HG02981 (cell line): ENCODE results near the gene CLEC4D.
"Not testable (repeated sequence)": the region's sequence is repeated elsewhere in the genome, so short reads cannot be mapped to it uniquely, and the experiment has no call there.

Experiments
- ATAC-seq: cut with Tn5 transposase; IDR thresholded peaks from one replicate; pipeline ENCODE4 v1.9.1; 2021; ENCODE audit warnings: mild to moderate bottlenecking, moderate library complexity; ENCODE audit not compliant: unreplicated experiment

Gene CLEC4D

DNA sequence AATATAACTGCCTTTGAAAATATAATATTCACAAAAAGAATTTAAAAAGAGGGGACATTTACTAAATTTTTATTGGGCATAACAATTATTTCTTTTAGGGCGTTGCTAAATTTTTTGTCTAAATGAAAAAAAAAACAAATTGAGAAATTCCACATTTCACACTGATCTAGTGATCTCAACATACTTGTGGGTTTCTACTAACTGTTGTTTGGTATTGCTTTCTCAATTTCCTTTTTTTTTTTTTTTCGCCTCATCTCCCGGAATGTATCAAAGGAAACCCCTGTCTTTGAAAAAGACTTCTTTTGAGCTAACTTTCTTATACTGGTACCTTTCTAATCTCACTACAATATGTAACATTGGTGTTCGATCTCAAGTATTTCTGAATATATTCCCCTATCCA, at the start of gene CLEC4D:
Gene CLEC4D, plus strand, starts transcription at position 248 of the 400 bp plus-strand sequence. CDS start 230 bp downstream, outside the sequence.
- ATAC-seq: no peak

DNA sequence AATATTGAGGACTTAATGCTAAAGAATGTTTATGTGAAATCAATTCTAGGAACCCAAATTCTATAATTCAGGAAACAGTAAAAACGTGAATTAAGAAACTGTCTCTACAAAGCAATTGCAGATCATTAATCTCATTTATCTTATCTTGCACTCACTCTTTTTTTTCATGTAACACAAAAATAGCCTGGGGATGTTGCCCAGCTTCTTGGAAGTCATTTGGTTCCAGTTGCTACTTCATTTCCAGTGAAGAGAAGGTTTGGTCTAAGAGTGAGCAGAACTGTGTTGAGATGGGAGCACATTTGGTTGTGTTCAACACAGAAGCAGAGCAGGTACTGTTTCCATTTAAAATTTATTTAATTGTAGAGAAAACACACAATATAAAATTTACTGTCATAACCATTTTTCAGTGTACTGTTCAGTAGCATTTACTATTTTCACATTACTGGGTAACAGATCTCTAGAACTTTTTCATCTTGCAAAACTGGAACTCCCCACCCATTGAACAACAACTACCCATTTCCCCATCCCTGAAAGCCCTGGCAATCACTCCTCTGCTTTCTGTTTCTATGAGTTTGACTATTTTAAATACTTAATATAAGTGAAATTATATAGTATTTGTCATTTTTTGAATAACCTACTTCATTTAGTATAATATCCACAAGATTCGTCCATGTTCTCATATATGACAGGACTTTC, 47.9 kb upstream of the CLEC4D start:
- no peak for ATAC-seq

DNA sequence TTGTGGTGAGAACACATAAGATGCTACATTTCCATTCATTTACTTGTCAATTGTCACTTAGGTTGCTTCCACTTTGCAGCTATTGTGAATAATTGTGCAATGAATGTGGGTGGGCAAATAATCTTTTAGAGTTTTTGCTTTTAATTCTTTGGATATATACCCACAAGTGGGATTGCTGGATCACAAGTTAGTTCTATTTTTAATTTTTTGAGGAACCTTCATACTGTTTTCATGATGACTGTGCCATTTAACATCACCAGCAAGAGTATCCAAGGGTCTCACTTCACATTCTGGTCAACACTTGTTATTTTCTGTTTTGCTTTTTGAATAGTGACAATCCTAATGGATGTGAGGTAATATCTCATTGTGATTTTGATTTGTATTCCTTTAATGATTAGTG, 47.1 kb upstream of the CLEC4D start:
- no peak for ATAC-seq

DNA sequence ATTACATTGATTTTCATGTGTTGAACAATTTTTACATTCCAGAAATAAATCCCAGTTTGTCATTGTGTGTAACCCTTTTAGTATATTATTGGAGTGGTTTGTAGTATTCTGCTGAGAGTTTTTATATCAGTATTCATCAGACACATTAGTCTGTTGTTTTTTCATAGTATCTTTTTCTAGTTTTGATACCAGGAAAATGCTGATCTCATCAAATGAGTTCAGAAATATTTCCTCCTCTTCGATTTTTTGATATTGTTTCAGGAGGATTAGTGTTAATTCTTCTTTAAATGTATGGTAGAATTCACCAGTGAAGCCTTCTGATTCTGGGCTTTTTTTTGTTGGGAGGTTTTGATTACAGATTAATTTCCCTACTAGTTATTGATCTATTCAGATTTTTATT, 42.2 kb upstream of the CLEC4D start:
- no peak for ATAC-seq

DNA sequence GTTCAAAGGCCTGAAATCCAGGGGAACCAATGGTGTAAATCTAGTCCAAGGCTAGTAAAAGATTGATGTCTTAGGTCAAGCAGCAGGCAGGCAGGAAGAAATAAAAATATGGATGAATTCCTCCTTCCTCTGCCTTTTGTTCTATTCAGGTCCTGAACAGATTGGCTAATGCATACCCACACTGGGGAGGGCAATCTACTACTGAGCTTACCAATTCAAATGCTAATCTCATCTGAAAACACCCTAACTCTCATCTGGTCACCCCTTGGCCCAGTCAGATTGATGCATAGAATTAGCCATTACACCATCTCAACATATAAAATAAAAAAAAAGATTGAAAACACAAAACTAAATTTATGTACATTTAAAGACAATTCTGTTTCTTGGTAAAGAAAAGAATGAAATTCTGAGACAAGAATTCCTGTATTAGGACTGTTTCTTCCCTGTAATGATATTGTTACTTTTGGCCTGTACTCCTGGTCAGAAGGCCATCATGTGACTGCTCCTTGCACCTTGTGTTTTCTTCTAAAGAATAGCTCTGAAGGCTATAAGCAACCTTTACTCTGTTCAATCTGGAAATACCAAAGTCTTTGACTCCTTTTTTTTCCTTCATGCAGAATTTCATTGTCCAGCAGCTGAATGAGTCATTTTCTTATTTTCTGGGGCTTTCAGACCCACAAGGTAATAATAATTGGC, 37.6 kb upstream of the CLEC4D start:
- ATAC-seq: no peak

DNA sequence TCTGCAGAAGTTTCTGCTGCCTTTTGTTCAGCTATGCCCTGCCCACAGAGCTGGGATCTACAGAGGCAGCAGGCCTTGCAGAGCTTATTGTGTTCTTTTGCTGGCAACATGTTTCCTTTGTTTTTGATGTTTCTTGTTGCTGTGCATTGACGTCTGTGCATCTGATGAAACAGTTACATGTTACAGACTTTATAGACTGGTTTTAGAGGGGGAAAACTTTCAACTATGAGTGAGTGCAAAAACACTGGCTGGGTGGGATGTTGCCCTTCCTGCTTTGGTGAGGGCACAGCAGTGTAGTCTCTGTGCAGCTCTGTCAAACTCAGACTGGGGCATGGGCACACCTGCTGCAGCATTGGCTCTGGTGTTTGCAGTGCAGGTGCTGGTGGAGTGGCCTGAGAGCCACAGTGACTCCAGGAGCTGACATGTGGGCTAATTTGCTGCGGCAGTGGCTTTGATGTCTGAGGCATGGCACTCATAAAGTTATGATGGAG, 30.7 kb upstream of the CLEC4D start:
- ATAC-seq: no peak

DNA sequence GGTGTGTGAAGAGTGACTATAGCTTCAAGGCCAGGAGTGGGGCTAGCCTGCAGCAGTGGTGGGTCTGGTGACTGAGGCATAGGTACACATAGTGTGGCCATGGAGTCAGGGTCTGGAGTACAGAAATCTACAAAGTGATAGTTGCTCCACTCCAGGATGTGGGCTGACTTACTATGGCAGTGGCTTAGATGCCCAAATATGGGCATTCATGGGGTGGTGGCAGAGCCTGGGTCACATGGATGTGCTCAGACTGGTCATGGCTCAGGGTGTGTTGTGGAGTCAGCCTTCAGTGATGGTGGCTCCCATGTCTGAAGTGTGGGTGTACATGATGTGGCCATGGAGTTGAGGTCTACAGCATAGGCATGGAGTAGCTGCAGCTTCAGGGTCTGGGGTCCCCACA, 30.2 kb upstream of the CLEC4D start:
- ATAC-seq: no peak

DNA sequence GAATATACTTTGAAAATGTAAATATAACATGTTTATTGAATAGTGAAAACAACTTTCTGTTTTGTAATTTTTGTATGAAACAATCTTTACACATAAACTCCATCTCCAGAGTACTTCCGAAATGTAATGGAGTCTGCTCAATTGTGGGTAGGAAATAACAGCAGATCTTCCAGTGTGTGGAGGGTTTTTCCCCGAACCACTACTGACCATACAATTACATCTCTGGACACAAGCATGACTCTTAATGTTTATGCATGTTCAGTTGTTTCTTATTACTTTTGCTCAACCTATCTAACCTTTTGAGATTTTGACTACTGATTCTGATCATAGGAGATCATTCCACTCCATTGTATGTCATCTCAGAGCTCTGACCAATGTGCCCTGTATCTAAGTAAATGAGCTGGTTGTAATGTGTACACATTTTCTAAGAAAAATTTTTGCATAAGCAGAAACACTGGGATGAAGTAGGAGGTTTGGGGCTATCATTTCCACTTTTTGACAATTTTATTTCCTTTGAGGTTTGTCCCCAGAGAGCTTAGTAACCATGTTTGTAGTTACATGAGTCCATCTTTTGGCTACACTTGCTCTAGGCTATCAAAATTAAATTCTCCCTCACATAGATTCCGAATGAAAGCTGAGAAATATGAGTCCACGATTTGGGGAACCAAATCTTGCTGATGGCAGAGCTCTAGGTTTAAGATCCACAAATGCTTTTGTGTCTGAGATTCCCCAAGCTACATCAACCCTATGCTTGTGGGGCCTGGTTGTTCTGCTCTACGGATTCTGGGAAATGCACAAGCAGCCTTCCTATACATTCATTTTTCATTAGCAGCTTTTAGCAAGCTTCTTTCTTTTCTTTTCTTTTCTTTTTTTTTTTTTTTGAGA, 21.4 kb upstream of the CLEC4D start:
- no peak for ATAC-seq

DNA sequence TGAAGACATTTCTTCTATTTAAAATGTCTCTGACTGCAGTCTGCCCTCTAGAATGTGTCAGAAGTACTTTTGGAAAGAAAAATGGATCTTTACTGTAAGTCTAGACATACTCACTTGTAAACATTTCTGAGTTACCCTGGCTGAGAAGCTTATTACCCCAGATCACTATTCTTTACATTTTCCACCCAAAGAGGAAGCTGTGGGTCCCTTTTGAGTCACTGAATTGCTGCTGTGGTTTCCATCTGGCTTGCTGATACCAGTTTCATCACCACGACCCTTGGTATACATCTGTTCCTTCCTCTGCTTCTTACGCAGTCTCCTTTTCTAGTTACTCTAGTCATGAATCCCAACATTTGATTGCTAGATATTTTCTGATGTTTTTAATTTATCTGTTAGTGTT, 20.2 kb upstream of the CLEC4D start:
- peak; percentile 98 for ATAC-seq

DNA sequence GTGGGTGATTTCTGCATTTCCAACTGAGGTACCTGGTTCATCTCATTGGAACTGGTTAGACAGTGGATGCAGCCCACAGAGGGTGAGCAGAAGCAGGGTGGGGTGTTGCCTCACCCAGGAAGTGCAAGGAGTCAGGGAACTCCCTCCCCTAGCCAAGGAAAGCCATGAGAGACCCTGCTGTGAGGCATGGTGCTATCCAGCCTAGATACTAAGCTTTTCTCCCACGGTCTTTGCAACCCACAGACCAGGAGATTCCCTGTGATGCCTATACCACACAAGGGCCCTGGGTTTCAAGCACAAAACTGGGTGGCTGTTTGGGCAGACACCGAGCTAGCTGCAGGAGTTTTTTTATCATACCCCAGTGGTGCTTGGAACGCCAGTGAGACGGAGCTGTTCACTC, 17.6 kb upstream of the CLEC4D start:
- ATAC-seq: not testable (repeated sequence)

DNA sequence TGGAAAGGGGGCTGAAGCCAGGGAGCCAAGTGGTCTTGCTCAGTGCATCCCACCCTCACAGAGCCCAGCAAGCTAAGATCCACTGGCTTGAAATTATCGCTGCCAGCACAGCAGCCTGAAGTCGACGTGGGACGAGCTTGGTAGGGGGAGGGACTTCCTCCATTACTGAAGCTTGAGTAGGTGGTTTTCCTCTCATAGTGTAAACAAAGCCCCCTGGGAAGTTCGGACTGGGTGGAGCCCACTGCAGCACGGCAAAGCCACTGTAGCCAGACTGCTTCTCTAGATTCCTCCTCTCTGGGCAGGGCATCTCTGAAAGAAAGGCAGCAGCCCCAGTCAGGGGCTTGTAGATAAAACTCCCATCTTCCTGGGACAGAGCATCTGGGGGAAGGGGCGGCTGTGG, 17.2 kb upstream of the CLEC4D start:
- not testable (repeated sequence) for ATAC-seq

DNA sequence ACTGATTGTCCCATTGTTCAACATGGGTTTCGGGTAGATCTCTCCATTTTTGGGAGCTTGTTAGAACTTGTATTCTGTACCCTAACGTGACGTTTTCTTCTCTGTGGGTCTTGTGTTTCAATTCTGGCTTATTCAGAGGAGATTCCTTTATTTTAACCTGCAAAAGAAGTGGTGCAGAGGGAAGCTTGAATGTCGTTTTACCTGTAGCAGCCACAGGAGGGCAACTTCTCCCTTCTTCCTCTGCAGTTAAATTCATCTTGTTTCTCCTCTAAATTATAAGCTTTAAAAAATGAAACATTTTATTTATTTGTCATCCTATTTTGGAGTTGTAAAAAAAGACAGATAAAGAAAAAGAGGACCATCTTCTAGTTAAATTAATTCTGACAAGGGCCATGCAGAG, 13.7 kb upstream of the CLEC4D start:
- no peak for ATAC-seq

DNA sequence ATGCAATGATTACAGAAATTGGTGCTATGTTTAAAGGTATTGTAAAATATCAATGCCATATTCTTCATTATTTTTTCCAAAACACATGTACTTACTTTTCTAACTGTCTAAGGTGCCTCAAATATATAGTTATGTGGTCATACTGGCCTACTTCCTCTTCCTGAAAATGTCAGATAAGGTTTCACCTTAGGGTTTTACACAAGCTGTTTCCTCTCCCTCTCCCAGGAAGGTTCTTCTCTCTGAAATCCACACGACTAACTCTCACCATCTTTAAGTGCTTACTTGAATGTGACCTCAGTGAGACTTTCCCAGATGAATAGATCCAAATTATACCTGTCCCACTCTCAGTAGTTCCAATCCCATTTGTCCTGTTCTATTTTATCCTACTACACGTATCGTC, 11.6 kb upstream of the CLEC4D start:
- ATAC-seq: no peak

DNA sequence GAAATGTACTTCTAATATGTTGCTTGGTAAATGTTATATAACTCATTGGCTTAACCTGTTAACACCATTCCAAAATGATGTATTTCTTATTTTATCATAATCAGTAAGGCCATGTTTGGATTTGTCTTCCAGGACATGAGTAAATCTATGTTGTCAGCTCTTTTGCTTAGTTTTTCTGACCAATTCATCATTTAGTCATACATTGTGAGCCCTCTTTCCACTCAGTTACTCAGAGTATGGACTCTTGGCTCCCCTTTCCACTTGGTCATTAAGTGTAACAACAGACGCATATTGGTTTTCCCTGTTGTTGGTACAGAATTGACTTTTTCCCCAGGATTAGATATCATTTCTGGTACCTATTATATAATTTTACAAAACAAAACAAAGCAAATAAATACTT, 9.0 kb upstream of the CLEC4D start:
- no peak for ATAC-seq

DNA sequence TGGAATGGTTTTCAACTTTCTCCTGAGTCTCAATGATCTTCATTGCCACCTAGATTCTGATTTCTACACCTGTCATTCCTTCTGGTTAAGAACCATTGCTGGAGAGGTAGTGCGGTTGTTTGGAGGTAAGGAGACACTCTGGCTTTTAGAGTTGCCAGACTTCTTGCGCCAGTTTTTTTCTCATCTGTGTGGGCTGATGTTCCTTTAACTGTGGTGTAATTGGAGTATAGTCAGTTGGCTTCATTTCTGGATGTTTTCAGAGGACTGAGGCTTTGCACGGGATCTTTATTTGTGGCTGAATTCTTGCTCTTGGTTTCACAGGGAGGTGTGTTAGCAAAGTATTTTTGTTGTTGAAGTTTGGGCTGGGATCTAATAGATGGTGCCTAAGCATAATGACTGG, 5.7 kb upstream of the CLEC4D start:
- ATAC-seq: no peak

DNA sequence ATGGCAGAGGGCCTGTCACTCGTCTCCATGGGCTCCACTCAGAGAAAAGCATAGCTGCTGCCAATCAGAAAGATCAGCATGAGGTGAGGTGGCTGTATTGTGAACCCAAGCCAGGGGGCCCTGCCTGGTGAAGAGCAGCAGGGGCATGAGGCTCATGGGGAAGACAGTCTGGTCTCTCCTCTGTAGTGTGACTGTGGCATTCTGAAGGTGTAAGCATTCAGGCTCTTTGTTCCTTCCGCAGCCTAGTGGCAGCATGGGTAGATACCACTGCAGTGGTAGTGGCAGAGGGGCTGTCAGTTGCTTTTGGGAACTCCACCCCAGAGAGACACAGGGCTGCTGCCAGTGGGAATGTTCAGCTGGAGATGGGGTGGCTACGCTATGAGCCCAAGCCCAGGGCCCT, 5.1 kb upstream of the CLEC4D start:
- no peak for ATAC-seq

DNA sequence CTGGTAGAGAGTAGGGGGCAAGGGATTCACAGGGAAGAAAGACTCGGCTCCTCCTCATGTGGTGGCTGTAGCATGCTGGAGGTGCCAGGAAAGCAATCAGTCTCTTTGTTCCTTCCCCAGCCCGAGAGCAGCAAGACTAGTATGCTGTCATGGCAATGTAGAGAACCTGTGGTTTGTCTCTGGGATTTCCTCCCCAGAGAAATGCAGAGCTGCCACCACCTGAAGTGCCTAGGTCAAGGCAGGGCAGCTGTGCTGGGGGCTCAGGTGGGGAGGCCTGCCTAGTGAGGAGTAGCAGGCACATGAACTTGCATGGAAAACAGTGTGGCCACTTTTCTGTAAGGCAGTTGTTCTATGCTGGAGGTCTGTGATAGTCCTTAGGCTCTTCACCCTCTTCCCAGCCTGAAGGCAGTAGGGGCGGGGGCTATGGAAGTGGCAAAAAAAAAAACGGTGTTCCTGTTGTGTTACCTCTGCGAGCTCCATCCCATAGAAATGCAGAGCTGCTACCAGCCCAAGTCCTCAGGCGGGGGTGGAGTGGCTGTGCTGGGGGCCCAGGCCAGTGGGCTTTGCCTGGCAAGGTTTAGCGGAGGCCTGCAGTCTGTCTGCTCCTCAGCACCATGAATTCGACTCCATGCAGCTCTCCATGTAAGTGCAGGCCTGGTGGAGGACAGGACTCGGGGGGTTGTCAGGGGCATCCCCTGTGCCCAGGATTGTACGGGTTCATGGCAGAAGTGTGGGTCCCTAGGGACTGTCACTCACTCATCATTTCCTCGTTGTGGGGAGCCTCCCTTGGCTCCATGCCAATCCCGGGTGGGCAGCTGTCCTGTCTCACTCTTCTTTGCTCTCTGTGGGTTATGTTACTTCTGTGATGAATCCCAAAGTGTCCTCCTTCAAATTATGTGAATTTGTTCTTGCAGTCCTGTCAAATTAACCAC, 4.1 kb upstream of the CLEC4D start:
- no peak for ATAC-seq

DNA sequence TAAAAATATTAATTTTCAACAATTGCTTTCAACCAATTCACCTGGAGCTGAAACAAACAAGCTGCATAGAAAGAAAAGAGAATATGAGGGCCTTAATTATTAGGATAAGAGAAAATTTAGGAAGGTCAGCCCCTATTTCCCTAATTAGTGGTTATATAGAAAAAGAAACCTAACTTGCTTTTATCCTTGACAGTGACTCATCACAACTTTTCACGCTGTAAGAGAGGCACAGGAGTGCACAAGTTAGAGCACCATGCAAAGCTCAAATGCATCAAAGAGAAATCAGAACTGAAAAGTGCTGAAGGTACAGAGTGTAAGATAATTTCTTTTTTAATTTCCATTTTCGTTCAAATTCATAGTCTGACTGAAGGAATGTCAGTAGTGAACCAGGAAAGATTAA, 4.7 kb downstream of the CLEC4D start:
- ATAC-seq: no peak

DNA sequence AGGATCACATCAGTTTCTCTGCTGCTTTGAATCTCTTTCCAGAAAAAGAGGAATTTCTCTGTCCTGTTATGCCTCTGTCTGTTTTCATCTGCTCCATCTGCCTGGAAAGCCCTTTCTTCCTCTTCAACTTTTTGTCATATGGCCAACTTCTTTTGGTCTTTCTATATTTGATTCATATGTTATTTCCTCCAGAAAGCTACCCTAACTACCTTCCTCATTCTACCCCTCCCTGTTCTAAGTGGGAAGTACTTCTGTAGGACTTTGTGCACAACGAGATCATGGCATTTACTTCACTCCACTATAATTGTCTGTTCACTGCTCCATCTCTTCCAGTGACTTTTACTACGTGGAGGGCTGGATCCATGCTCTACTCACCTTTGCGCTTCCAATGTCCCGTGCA, 5.9 kb downstream of the CLEC4D start:
- no peak for ATAC-seq
